Neuron (in vitro differentiated cells): Measurements from ENCODE around the gene ATXN10.

Experiments used
- H2AFZ ChIP-seq: one replicate; pipeline ENCODE4 v1.6.1; 2013; ENCODE audit warnings: low read depth, mild to moderate bottlenecking, inconsistent platforms, low read length, moderate library complexity
- H3K27me3 ChIP-seq: one replicate; pipeline ENCODE4 v1.6.1; 2013; ENCODE audit warnings: low read length; ENCODE audit not compliant: insufficient read depth
- H3K36me3 ChIP-seq: one replicate; pipeline ENCODE4 v1.6.1; 2013; ENCODE audit warnings: low read length; ENCODE audit not compliant: insufficient read depth
- H3K4me1 ChIP-seq: one replicate; pipeline ENCODE4 v1.6.1; 2013; ENCODE audit warnings: low read length; ENCODE audit not compliant: insufficient read depth
- H3K4me3 ChIP-seq: 2 replicates; pipeline ENCODE4 v1.5.1; 2013; ENCODE audit warnings: mild to moderate bottlenecking, low read length, moderate library complexity
- H3K9me3 ChIP-seq: one replicate; pipeline ENCODE4 v1.6.1; 2013; ENCODE audit warnings: low read length

ATXN10 gene

DNA sequence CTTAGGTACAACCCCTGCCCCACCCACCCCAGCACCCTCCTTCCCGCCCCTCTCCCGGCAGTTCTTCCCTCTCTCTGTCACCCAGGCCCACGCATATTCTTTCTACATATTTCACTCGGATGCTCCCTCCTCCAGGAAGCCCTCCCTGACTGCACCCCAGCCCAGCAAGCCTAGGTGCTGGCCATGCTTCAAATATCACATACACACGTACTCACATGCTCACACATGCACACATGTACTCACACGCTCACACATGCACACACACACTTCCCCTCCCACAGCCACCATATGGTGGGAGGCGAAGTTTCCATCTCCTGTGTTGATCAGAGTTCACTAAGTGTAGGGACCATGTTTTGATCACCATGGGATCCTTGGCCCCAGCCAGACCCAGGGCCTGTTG lies 214.9 kb downstream of the ATXN10 start:
- Histone ChIP-seq H3K4me3 (no peak overlapping the region), H3K4me1 (peaks cover 54% of the 10 kb centered on the region), H3K9me3 (no peaks in the 10 kb centered on the region), H2AFZ (no peak overlapping the region), H3K27me3 (no peaks in the 10 kb centered on the region), H3K36me3 (no peaks in the 10 kb centered on the region)

DNA sequence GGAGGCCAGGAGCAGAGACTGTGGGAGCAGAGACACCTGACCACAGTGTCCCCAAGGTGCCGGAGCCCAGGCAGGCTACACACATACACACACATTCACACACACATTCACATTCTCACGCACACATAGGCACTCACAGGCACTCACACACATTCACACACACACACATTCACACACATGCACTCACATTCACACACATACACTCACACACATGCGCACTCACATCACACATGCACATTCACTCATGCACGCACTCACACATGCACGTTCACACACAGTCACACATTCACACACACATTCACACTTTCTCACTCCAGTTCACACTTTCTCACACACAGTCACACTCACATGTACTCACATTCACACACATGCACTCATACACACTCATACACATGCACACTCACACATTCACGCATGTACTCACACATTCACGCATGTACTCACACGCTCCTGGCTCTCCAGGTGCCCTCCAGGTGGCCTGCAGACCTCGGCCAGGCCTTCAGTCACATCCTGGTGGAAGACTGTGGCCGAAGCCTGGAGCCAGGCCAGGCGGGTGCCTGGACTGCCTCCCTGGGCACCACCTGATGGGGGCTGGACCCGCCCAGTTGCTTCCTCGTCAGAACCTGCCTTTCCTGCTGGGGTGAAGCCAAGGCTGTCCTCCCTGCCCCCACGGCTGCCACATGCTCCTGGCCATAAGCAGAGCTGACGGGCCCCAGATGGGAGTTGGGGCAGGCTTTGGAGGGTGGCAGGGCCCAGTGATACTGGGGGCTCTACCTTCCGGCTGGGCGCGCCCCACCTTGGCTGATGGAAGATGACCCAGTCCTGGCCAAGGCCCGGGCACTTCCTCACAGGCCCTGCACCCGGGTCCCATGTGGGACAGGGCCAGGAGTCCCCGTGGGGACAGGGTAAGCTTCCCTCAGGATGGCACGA lies 215.8 kb downstream of the ATXN10 start:
- Histone ChIP-seq H3K4me3 (no peak overlapping the region), H3K36me3 (no peaks in the 10 kb centered on the region), H3K9me3 (no peaks in the 10 kb centered on the region), H3K4me1 (peaks cover 46% of the 10 kb centered on the region), H3K27me3 (no peaks in the 10 kb centered on the region), H2AFZ (no peak overlapping the region)

- H3K9me3 ChIP-seq, result no peaks in the 10 kb centered on the region
- H3K4me3 ChIP-seq, result no peak overlapping the region
- H3K4me1 ChIP-seq, result peaks cover 46% of the 10 kb centered on the region
- H3K36me3 ChIP-seq, result no peaks in the 10 kb centered on the region
- H3K27me3 ChIP-seq, result no peaks in the 10 kb centered on the region
- H2AFZ ChIP-seq, result no peak overlapping the region
Measured at GRCh38 chr22:45888221-45889092, 216.8 kb downstream of the ATXN10 start.

DNA sequence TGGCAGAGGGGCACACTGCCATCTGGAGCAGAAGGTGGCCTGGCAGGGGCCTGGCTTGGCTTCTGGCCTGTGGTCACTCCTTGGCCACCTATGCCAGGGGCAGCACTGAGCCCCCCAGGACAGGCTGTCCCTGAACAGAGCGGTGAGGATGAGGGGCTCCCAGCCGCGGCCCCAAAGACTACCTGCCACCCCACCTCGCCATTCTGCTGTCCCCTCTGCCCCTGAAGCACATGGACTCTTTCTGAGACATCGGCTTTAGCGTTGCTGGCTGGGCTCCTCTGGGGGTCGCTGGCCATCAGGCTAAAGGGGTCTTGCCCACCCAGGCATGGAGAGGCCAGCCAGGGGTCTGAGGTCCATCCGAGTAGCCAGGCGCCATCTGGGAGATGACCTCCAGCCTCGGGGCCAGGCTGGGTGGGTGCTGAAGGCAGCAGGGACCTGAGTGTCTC lies 217.5 kb downstream of the ATXN10 start:
- H3K27me3 ChIP-seq, result no peaks in the 10 kb centered on the region
- H3K4me3 ChIP-seq, result no peak overlapping the region
- H3K36me3 ChIP-seq, result no peaks in the 10 kb centered on the region
- no peaks in the 10 kb centered on the region for H3K9me3 ChIP-seq
- H3K4me1 ChIP-seq, result peaks cover 46% of the 10 kb centered on the region
- no peak overlapping the region for H2AFZ ChIP-seq

GRCh38 chr22:45889539-45890350 lies 218.1 kb downstream of the ATXN10 start:
- H3K4me1 ChIP-seq, result peaks cover 41% of the 10 kb centered on the region
- no peak overlapping the region for H3K4me3 ChIP-seq
- no peaks in the 10 kb centered on the region for H3K27me3 ChIP-seq
- no peaks in the 10 kb centered on the region for H3K36me3 ChIP-seq
- no peak overlapping the region for H2AFZ ChIP-seq
- H3K9me3 ChIP-seq, result no peaks in the 10 kb centered on the region

GRCh38 chr22:45890351-45890635 lies 218.7 kb downstream of the ATXN10 start:
- no peaks in the 10 kb centered on the region for H3K9me3 ChIP-seq
- no peaks in the 10 kb centered on the region for H3K36me3 ChIP-seq
- no peak overlapping the region for H2AFZ ChIP-seq
- H3K4me1 ChIP-seq, result peaks cover 35% of the 10 kb centered on the region
- no peaks in the 10 kb centered on the region for H3K27me3 ChIP-seq
- no peak overlapping the region for H3K4me3 ChIP-seq

- Histone ChIP-seq H3K9me3 (no peaks in the 10 kb centered on the region), H3K4me1 (peaks cover 28% of the 10 kb centered on the region), H3K27me3 (no peaks in the 10 kb centered on the region), H3K36me3 (no peaks in the 10 kb centered on the region), H2AFZ (no peak overlapping the region), H3K4me3 (no peak overlapping the region)
Measured at GRCh38 chr22:45891021-45891421, 219.4 kb downstream of the ATXN10 start.

- no peak overlapping the region for H3K4me3 ChIP-seq
- H2AFZ ChIP-seq, result no peak overlapping the region
- no peaks in the 10 kb centered on the region for H3K27me3 ChIP-seq
- H3K36me3 ChIP-seq, result no peaks in the 10 kb centered on the region
- H3K4me1 ChIP-seq, result peaks cover 25% of the 10 kb centered on the region
- H3K9me3 ChIP-seq, result no peaks in the 10 kb centered on the region
Measured at GRCh38 chr22:45891471-45891995, 219.9 kb downstream of the ATXN10 start.

DNA sequence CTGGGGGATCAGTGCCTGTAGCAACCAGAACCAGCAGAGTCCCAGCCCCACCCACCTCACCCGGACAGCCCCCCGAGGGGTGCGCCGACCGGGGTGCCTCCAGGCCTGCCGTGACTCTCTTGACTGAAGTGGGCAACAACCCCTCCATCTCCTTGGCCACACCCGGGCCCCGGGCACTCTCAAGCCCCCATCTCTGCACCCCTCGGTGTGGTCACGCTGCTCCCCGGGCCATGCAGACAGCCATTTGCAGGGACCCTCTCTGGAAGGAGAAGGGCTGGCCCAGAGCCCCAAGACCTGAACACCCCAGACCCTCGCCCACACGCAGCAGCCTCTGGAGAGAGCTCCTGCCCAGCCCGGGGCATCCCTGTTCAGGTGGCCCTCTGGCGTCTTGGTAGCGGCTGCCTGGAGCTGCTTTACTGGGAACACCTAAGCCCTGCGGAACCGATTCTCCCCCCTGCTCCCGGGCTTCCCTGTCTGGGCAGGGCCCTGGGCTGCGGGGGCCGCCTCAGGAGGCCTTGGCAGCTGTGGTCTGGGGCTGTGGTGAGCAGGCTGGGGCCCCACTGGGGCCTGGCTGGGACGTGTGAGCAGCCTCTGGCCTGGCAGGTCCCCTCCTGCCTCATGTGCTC lies 220.5 kb downstream of the ATXN10 start:
- H3K36me3 ChIP-seq, result no peaks in the 10 kb centered on the region
- no peaks in the 10 kb centered on the region for H3K9me3 ChIP-seq
- no peak overlapping the region for H2AFZ ChIP-seq
- H3K4me1 ChIP-seq, result peaks cover 24% of the 10 kb centered on the region
- H3K27me3 ChIP-seq, result no peaks in the 10 kb centered on the region
- H3K4me3 ChIP-seq, result no peak overlapping the region

- no peak overlapping the region for H2AFZ ChIP-seq
- no peak overlapping the region for H3K4me3 ChIP-seq
- peaks cover 24% of the 10 kb centered on the region for H3K4me1 ChIP-seq
- H3K9me3 ChIP-seq, result no peaks in the 10 kb centered on the region
- H3K36me3 ChIP-seq, result no peaks in the 10 kb centered on the region
- H3K27me3 ChIP-seq, result no peaks in the 10 kb centered on the region
Measured at GRCh38 chr22:45892681-45893461, 221.2 kb downstream of the ATXN10 start.

GRCh38 chr22:45893516-45893915 lies 221.9 kb downstream of the ATXN10 start:
- Histone ChIP-seq H3K4me3 (no peak overlapping the region), H2AFZ (no peak overlapping the region), H3K36me3 (no peaks in the 10 kb centered on the region), H3K4me1 (peaks cover 18% of the 10 kb centered on the region), H3K27me3 (no peaks in the 10 kb centered on the region), H3K9me3 (no peaks in the 10 kb centered on the region)
